Limb (tissue), 2 donors: Measurements from ENCODE around the gene CTRB1.
A peak's percentile ranks its signal among the peaks of the same experiment; 100 is the strongest.
"Not testable (repeated sequence)": the region's sequence is repeated elsewhere in the genome, so short reads cannot be mapped to it uniquely, and the experiment has no call there.

Source experiments
- DNase-seq, 2 donors: peaks; one replicate each; pipeline ENCODE4 v3.0.0-alpha.2; 2016; ENCODE audit errors: extremely low spot score in 2 of 2

CTRB1 gene

GRCh38 chr16:75240633-75241032 is 21.8 kb downstream of the CTRB1 start:
- DNase-seq: not testable (repeated sequence)

GRCh38 chr16:75241412-75241811 is 22.6 kb downstream of the CTRB1 start:
- DNase-seq: no peak

GRCh38 chr16:75241955-75242354 is 23.2 kb downstream of the CTRB1 start:
- no peak for DNase-seq

GRCh38 chr16:75242436-75243078 is 23.8 kb downstream of the CTRB1 start:
- not testable (repeated sequence) for DNase-seq

GRCh38 chr16:75243667-75244224 is 25.0 kb downstream of the CTRB1 start:
- no peak for DNase-seq

- no peak for DNase-seq
These were observed 25.5 kb downstream of the CTRB1 start for GRCh38 chr16:75244225-75244809.

- peak; percentile 69 to 79 for DNase-seq
These were observed 26.3 kb downstream of the CTRB1 start for GRCh38 chr16:75244844-75245758.

GRCh38 chr16:75246504-75247205 is 27.9 kb downstream of the CTRB1 start:
- no peak for DNase-seq

GRCh38 chr16:75247249-75247648 is 28.5 kb downstream of the CTRB1 start:
- DNase-seq: no peak

- DNase-seq: no peak
These were observed 29.4 kb downstream of the CTRB1 start for GRCh38 chr16:75248142-75248535.

- DNase-seq: no peak
These were observed 30.0 kb downstream of the CTRB1 start for GRCh38 chr16:75248536-75249380.

- DNase-seq: no peak
These were observed 30.7 kb downstream of the CTRB1 start for GRCh38 chr16:75249441-75249840.

GRCh38 chr16:75250089-75250808 is 31.5 kb downstream of the CTRB1 start:
- no peak for DNase-seq

GRCh38 chr16:75250809-75251279 is 32.1 kb downstream of the CTRB1 start:
- DNase-seq: peak in 1 of 2 donors; percentile 68

- peak; percentile 88 to 92 for DNase-seq
These were observed 32.7 kb downstream of the CTRB1 start, which contains the start of gene BCAR1 for GRCh38 chr16:75251280-75252048. Gene BCAR1, minus strand, starts transcription at chr16:75251624. Its CDS starts 142 bp downstream, at chr16:75251482.

- DNase-seq: peak in 1 of 2 donors; percentile 36
These were observed 33.5 kb downstream of the CTRB1 start for GRCh38 chr16:75252049-75252864.

- peak in 1 of 2 donors; percentile 46 for DNase-seq
These were observed 34.4 kb downstream of the CTRB1 start for GRCh38 chr16:75252946-75253911.
